Ishikawa (cell line): ENCODE measurements around the gene GNA15.

Experiments used
- CEBPB ChIP-seq: IDR thresholded peaks from 2 replicates; pipeline ENCODE4 v1.6.1; 2012
- CREB1 ChIP-seq: IDR thresholded peaks from 2 replicates; pipeline ENCODE4 v1.6.1; 2012; ENCODE audit warnings: low read depth
- EGR1 ChIP-seq: IDR thresholded peaks from 2 replicates; pipeline ENCODE4 v1.6.1; 2012
- EP300 ChIP-seq: IDR thresholded peaks from 2 replicates; pipeline ENCODE4 v1.6.1; 2012; ENCODE audit warnings: borderline replicate concordance
- FOXM1 ChIP-seq: IDR thresholded peaks from 2 replicates; pipeline ENCODE4 v1.6.1; 2012; ENCODE audit warnings: low read depth, borderline replicate concordance
- MAX ChIP-seq: IDR thresholded peaks from 2 replicates; pipeline ENCODE4 v1.6.1; 2012
- NFIC ChIP-seq: IDR thresholded peaks from 2 replicates; pipeline ENCODE4 v1.6.1; 2012
- RAD21 ChIP-seq: IDR thresholded peaks from 2 replicates; pipeline ENCODE4 v1.6.1; 2012; ENCODE audit warnings: low read depth
- REST ChIP-seq: IDR thresholded peaks from 2 replicates; pipeline ENCODE4 v1.6.1; 2012; ENCODE audit warnings: low read depth, mild to moderate bottlenecking
- TAF1 ChIP-seq: IDR thresholded peaks from 2 replicates; pipeline ENCODE4 v1.6.1; 2012; ENCODE audit warnings: low read depth, mild to moderate bottlenecking
- TCF12 ChIP-seq: IDR thresholded peaks from 2 replicates; pipeline ENCODE4 v1.6.1; 2012; ENCODE audit warnings: low read depth
- TEAD4 ChIP-seq: IDR thresholded peaks from 2 replicates; pipeline ENCODE4 v1.6.1; 2012
- USF1 ChIP-seq: IDR thresholded peaks from 2 replicates; pipeline ENCODE4 v1.6.1; 2012
- YY1 ChIP-seq: IDR thresholded peaks from 2 replicates; pipeline ENCODE4 v1.6.1; 2012; ENCODE audit warnings: low read depth
- ZBTB7A ChIP-seq: IDR thresholded peaks from 2 replicates; pipeline ENCODE4 v1.6.1; 2012; ENCODE audit warnings: low read depth

GNA15 gene

GRCh38 chr19:3146677-3147100 lies 10.9 kb downstream of the GNA15 start:
- TF ChIP-seq TAF1 (no peak), ZBTB7A (0 out of 2 replicates have a peak, but pooled peaks have one; percentile 40)

GRCh38 chr19:3148503-3148902 lies 12.7 kb downstream of the GNA15 start:
- TF ChIP-seq EP300 (no peak), ZBTB7A (no peak), NFIC (no peak), MAX (no peak), CREB1 (no peak)

- TF ChIP-seq USF1 (no peak), EP300 (no peak), EGR1 (no peak), ZBTB7A (no peak), YY1 (no peak), TCF12 (no peak), MAX (no peak), CEBPB (no peak), REST (no peak), RAD21 (no peak), NFIC (no peak), FOXM1 (no peak), TAF1 (no peak), CREB1 (no peak), TEAD4 (no peak)
Observed at GRCh38 chr19:3149089-3149488, 13.3 kb downstream of the GNA15 start.

GRCh38 chr19:3149526-3150505 lies 14.0 kb downstream of the GNA15 start:
- no peak for TF ChIP-seq TAF1
- no peak for TF ChIP-seq CEBPB
- no peak for TF ChIP-seq YY1
- TF ChIP-seq TCF12: no peak
- no peak for TF ChIP-seq FOXM1
- no peak for TF ChIP-seq ZBTB7A
- TF ChIP-seq USF1: no peak
- TF ChIP-seq REST: no peak
- TF ChIP-seq MAX: no peak
- no peak for TF ChIP-seq NFIC
- no peak for TF ChIP-seq EGR1
- no peak for TF ChIP-seq CREB1
- TF ChIP-seq RAD21: no peak
- no peak for TF ChIP-seq EP300
- TF ChIP-seq TEAD4: no peak

- TF ChIP-seq YY1 (no peak), TEAD4 (no peak), RAD21 (no peak), TCF12 (no peak), CREB1 (no peak), FOXM1 (no peak), EP300 (no peak), TAF1 (no peak), REST (no peak), NFIC (no peak), EGR1 (no peak), CEBPB (no peak)
Observed at GRCh38 chr19:3150739-3151329, 15.0 kb downstream of the GNA15 start.
